ENCODE measurements around the gene SLC7A6OS. TPM values are rescaled to one million over a fixed set of nuclear protein-coding genes. Genes with fewer than 3 reads are reported as not detected.
A peak's percentile ranks its signal among the peaks of the same experiment; 100 is the strongest.

The SLC7A6OS gene
- total and polyA plus RNA-seq, 4 experiments from 2014 or later, result 22.4 to 55.8 (median 38.6) TPM

DNA sequence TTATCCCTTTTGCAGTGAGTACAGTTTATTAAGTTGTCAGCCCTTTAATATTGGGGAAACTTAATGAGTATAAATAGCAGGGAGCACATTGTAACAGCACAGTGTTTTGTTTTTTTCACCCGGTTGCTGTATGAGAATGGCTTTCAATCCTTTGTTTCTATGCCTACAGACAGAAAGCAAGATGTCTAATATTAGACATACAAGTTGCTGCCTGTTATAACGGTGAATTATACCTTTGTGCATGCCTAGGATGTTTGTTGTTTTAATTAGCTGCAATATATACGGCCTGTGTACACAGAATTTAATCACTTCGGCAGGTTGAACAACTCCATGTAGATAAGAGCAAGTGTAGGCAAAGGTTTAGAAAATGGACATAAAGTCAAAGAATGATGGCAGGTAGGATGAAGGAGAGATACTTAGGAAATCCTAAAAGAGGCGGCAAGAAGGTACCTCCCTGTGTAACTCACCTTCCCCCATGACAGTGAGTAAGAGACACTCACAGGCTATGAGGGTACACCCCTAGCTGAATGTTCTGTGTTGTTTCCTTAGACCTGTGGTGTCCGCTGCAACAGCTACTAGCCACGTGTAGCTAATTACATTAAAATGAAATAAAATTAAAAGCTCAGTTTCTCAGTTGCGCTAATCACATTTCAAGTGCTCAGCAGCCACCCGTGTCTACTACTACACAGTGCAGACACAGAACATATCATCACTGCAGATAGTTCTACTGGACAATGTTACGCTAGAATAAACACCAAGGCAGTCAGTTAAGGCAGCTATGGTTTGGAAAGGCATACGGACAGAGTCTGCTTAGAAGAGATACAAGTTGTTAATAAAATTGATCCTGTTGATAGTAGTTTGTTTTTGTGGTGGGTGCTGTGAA, 10.9 kb downstream of the SLC7A6OS start:
- Mint-ChIP-seq H3K4me1 (peaks cover 9 to 30% (median 14%) of the 10 kb centered on the region in 4 donors), H3K9me3 (no peaks in the 10 kb centered on the region), H3K36me3 (peaks cover 71 to 88% of the 10 kb centered on the region in 2 donors), H3K27ac (peak overlapping the region in 6 of 7 donors; percentile 35 to 85 (median 80)), H3K27me3 (no peaks in the 10 kb centered on the region), H3K4me3 (no peak overlapping the region)
- ChIA-PET POLR2A (ENCODE audit: partially characterized antibody) (interaction anchor here (34.3 to 44.5 kb wide), 2 partner anchors 4 to 21 kb away, joined by 1508 read pairs; partner anchors contain the start of genes PRMT7, SLC7A6 and SLC7A6OS), CTCF (ENCODE audit: partially characterized antibody) (interaction anchor here (1.1 to 29.4 kb wide), 6 partner anchors 8 to 30 kb away, joined by 3 to 680 read pairs (median 7); partner anchors contain the start of genes PRMT7, SLC7A6 and SLC7A6OS)
- H3K4me1 ChIP-seq (ENCODE audit: insufficient read depth, low read length), result no peaks in the 10 kb centered on the region
- no peaks in the 10 kb centered on the region for H3K9me3 ChIP-seq (ENCODE audit: control insufficient read depth in 1 of 2, low read length in 2 of 2)
- DNase-seq, result no peak
- H3K4me3 ChIP-seq (ENCODE audit: low read length in 2 of 2), result no peak overlapping the region
- H3K27me3 ChIP-seq (ENCODE audit: insufficient read depth, low read length), result no peaks in the 10 kb centered on the region
- no peak overlapping the region for H3K27ac ChIP-seq (ENCODE audit: low read depth, low read length)
- intact Hi-C loops (cut with micrococcal nuclease), result no loop called here
- H3K36me3 ChIP-seq (ENCODE audit: insufficient read depth, low read length), result peaks cover 78% of the 10 kb centered on the region

DNA sequence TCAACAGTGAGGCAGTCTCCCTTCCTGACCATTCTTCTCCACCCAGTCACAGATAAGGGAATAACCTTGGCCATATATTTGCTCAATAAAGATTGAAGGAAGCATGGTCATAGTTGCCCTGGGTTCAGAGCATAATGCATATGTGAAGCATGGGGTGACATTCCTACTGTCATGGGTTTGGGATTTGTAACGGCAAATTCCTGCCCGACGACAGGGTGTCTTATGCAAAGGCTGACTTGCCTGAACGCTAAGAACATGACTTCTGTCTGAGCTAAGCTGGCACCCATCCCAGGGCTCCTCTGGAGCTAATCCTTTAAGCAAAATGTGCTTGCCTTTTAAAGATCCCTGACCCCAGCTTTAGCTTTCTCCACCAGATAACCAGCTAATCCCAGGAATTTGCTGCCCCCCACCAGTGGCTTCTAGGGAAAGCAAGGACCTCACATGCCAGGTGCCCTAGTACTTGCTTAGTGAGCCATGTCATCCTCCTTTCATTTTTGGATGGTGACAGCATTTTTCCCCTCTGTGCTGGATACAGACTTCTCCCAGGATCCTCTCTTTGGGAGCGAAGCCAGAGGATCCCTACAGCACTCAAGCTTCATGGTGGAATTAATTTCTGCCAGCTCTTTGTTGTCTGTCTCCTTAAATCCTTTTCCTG, 11.7 kb downstream of the SLC7A6OS start:
- H3K36me3 Mint-ChIP-seq, result peaks cover 74 to 93% of the 10 kb centered on the region in 2 donors
- H3K27me3 Mint-ChIP-seq, result no peaks in the 10 kb centered on the region
- H3K9me3 ChIP-seq (ENCODE audit: control insufficient read depth in 1 of 2, low read length in 2 of 2), result no peaks in the 10 kb centered on the region
- H3K9me3 Mint-ChIP-seq, result no peaks in the 10 kb centered on the region
- ChIA-PET POLR2A (ENCODE audit: partially characterized antibody) (interaction anchor here (34.3 to 44.5 kb wide), 2 partner anchors 4 to 20 kb away, joined by 1508 read pairs; partner anchors contain the start of genes PRMT7, SLC7A6 and SLC7A6OS), CTCF (ENCODE audit: partially characterized antibody) (interaction anchor here (1.2 to 29.4 kb wide), 4 partner anchors 12 to 30 kb away, joined by 3 to 680 read pairs (median 14); partner anchors contain the start of genes PRMT7, SLC7A6 and SLC7A6OS)
- H3K36me3 ChIP-seq (ENCODE audit: insufficient read depth, low read length), result peaks cover 86% of the 10 kb centered on the region
- no peak overlapping the region for H3K4me3 Mint-ChIP-seq
- H3K4me1 ChIP-seq (ENCODE audit: insufficient read depth, low read length), result no peaks in the 10 kb centered on the region
- H3K27ac ChIP-seq (ENCODE audit: low read depth, low read length), result no peak overlapping the region
- no peaks in the 10 kb centered on the region for H3K27me3 ChIP-seq (ENCODE audit: insufficient read depth, low read length)
- no peak overlapping the region for H3K4me3 ChIP-seq (ENCODE audit: low read length in 2 of 2)
- H3K27ac Mint-ChIP-seq, result peak overlapping the region in 5 of 7 donors; percentile 14 to 78 (median 29)
- intact Hi-C loops (cut with micrococcal nuclease), result no loop called here
- H3K4me1 Mint-ChIP-seq, result peaks cover 12 to 28% (median 18%) of the 10 kb centered on the region in 4 donors
- DNase-seq, result no peak

DNA sequence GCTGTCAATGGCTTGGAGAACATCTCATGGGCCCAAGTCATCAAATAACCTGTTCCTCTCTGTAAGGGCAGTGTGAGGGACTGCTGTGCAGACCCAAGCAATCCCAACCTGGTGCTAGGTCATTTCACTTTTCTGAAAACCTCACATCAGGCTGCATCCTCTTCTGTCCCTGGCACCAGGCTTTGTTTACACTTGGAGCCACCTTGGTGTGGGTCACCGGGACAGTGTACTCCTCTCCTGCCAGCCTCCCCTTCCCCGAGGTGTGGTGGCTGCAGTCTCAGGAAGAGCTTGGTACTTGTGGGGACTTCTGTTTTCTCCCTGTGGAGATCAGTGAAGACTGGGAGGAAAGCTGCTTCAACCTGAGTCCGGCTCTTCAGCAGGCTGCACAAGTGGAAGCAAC, 12.4 kb downstream of the SLC7A6OS start:
- ChIA-PET CTCF (ENCODE audit: partially characterized antibody) (interaction anchor here (1.0 to 29.4 kb wide), 4 partner anchors 9 to 30 kb away, joined by 3 to 680 read pairs (median 11); partner anchors contain the start of gene SLC7A6), POLR2A (ENCODE audit: partially characterized antibody) (interaction anchor here (34.3 to 44.5 kb wide), 2 partner anchors 3 to 19 kb away, joined by 1508 read pairs; partner anchors contain the start of genes PRMT7, SLC7A6 and SLC7A6OS)
- DNase-seq, result no peak
- H3K27ac ChIP-seq (ENCODE audit: low read depth, low read length), result no peak overlapping the region
- intact Hi-C loops (cut with micrococcal nuclease), result no loop called here
- peak overlapping the region in 6 of 7 donors; percentile 14 to 67 (median 38) for H3K27ac Mint-ChIP-seq
- peaks cover 92% of the 10 kb centered on the region for H3K36me3 ChIP-seq (ENCODE audit: insufficient read depth, low read length)
- no peaks in the 10 kb centered on the region for H3K27me3 Mint-ChIP-seq
- no peaks in the 10 kb centered on the region for H3K27me3 ChIP-seq (ENCODE audit: insufficient read depth, low read length)
- no peak overlapping the region for H3K4me3 ChIP-seq (ENCODE audit: low read length in 2 of 2)
- H3K9me3 ChIP-seq (ENCODE audit: control insufficient read depth in 1 of 2, low read length in 2 of 2), result no peaks in the 10 kb centered on the region
- peaks cover 72 to 92% of the 10 kb centered on the region in 2 donors for H3K36me3 Mint-ChIP-seq
- no peak overlapping the region for H3K4me3 Mint-ChIP-seq
- H3K9me3 Mint-ChIP-seq, result no peaks in the 10 kb centered on the region
- H3K4me1 Mint-ChIP-seq, result peaks cover 16 to 33% (median 19%) of the 10 kb centered on the region in 4 donors
- H3K4me1 ChIP-seq (ENCODE audit: insufficient read depth, low read length), result no peaks in the 10 kb centered on the region

DNA sequence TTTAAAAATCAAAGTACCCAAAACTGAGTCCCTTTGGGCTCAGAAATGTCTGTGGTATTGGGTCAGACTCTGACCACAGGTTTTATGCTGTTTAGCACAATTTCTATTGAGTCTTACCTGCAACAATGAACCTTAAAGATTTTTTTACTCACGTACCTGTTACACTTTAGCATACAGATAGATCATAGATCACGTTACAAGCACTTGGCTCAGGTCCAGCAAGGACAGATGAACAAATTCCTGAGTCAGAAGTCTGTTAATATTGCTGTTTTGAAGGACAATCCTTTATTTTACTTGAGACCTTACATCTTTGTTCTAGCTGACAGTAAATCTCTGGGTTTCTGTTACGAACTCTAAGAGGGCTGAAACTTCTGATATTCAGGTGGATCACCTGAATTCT, 12.8 kb downstream of the SLC7A6OS start:
- no peaks in the 10 kb centered on the region for H3K27me3 ChIP-seq (ENCODE audit: insufficient read depth, low read length)
- no peak overlapping the region for H3K4me3 Mint-ChIP-seq
- H3K36me3 Mint-ChIP-seq, result peaks cover 73 to 92% of the 10 kb centered on the region in 2 donors
- H3K9me3 ChIP-seq (ENCODE audit: control insufficient read depth in 1 of 2, low read length in 2 of 2), result no peaks in the 10 kb centered on the region
- no peak overlapping the region for H3K4me3 ChIP-seq (ENCODE audit: low read length in 2 of 2)
- H3K4me1 Mint-ChIP-seq, result peaks cover 17 to 35% (median 20%) of the 10 kb centered on the region in 4 donors
- ChIA-PET POLR2A (ENCODE audit: partially characterized antibody) (interaction anchor here (34.3 to 44.5 kb wide), 2 partner anchors 2 to 19 kb away, joined by 1508 read pairs; partner anchors contain the start of genes PRMT7, SLC7A6 and SLC7A6OS), CTCF (ENCODE audit: partially characterized antibody) (interaction anchor here (1.0 to 29.4 kb wide), 2 partner anchors 8 to 28 kb away, joined by 3 to 680 read pairs; partner anchors contain the start of gene SLC7A6)
- H3K9me3 Mint-ChIP-seq, result no peaks in the 10 kb centered on the region
- intact Hi-C loops (cut with micrococcal nuclease), result no loop called here
- peaks cover 1% of the 10 kb centered on the region for H3K4me1 ChIP-seq (ENCODE audit: insufficient read depth, low read length)
- H3K27me3 Mint-ChIP-seq, result no peaks in the 10 kb centered on the region
- H3K27ac ChIP-seq (ENCODE audit: low read depth, low read length), result no peak overlapping the region
- peaks cover 94% of the 10 kb centered on the region for H3K36me3 ChIP-seq (ENCODE audit: insufficient read depth, low read length)
- DNase-seq, result no peak
- peak overlapping the region in 4 of 7 donors; percentile 8 to 51 (median 47) for H3K27ac Mint-ChIP-seq

DNA sequence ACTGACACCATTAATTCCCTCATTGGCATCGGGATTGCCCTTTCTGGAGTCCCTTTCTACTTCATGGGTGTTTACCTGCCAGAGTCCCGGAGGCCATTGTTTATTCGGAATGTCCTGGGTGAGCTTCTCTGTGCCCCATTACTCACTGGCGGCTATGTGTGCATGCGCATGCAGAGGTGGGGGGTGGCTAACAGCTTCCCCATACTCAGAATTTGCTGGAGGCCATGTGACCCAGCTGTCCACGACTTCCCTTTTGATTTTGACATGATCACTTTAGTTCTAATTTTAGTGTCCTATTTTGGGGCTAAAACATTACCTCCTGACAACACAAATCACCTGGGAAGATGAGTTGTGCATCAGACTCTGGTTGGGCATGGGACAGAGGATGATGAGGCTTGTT, 14.1 kb downstream of the SLC7A6OS start:
- Histone ChIP-seq H3K27ac (ENCODE audit: low read depth, low read length) (no peak overlapping the region), H3K4me1 (ENCODE audit: insufficient read depth, low read length) (peaks cover 13% of the 10 kb centered on the region), H3K9me3 (ENCODE audit: control insufficient read depth in 1 of 2, low read length in 2 of 2) (no peaks in the 10 kb centered on the region), H3K27me3 (ENCODE audit: insufficient read depth, low read length) (no peaks in the 10 kb centered on the region), H3K4me3 (ENCODE audit: low read length in 2 of 2) (no peak overlapping the region), H3K36me3 (ENCODE audit: insufficient read depth, low read length) (peaks cover 93% of the 10 kb centered on the region)
- POLR2A ChIA-PET (ENCODE audit: partially characterized antibody), result interaction anchor here (34.3 to 44.5 kb wide), 2 partner anchors 1 to 17 kb away, joined by 1508 read pairs; partner anchors contain the start of genes PRMT7, SLC7A6 and SLC7A6OS
- CTCF ChIA-PET (ENCODE audit: partially characterized antibody), result interaction anchor here (1.2 to 29.4 kb wide), 2 partner anchors 27 to 32 kb away, joined by 3 to 680 read pairs; partner anchors contain the start of gene SLC7A6
- intact Hi-C loops (cut with micrococcal nuclease), result no loop called here
- Mint-ChIP-seq H3K27me3 (no peaks in the 10 kb centered on the region), H3K4me3 (no peak overlapping the region), H3K4me1 (peaks cover 23 to 45% (median 25%) of the 10 kb centered on the region in 4 donors), H3K36me3 (peaks cover 68 to 93% of the 10 kb centered on the region in 2 donors), H3K9me3 (no peaks in the 10 kb centered on the region), H3K27ac (peak overlapping the region in 6 of 7 donors; percentile 23 to 76 (median 50))
- no peak for DNase-seq

DNA sequence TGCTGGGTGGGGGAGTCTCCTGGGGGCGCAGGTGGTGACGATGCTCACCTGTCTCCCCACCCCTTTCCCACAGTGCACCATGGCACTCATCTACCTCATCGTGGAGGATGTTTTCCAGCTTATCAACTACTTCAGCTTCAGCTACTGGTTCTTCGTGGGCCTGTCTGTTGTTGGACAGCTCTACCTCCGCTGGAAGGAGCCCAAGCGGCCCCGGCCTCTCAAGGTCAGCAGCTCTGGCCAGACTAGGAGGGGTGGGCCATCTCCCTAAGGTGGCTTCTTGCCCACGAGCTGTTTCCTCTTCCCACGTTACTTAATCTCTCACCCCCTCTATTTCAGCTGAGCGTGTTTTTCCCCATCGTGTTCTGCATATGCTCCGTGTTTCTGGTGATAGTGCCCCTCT, 14.5 kb downstream of the SLC7A6OS start:
- intact Hi-C loops (cut with micrococcal nuclease), result no loop called here
- Histone ChIP-seq H3K27me3 (ENCODE audit: insufficient read depth, low read length) (no peaks in the 10 kb centered on the region), H3K9me3 (ENCODE audit: control insufficient read depth in 1 of 2, low read length in 2 of 2) (no peaks in the 10 kb centered on the region), H3K27ac (ENCODE audit: low read depth, low read length) (peak overlapping the region; percentile 3), H3K4me3 (ENCODE audit: low read length in 2 of 2) (no peak overlapping the region), H3K4me1 (ENCODE audit: insufficient read depth, low read length) (peaks cover 17% of the 10 kb centered on the region), H3K36me3 (ENCODE audit: insufficient read depth, low read length) (peaks cover 94% of the 10 kb centered on the region)
- CTCF ChIA-PET (ENCODE audit: partially characterized antibody), result interaction anchor here (1.2 to 29.4 kb wide), 3 partner anchors 27 to 50 kb away, joined by 3 to 680 read pairs (median 4); partner anchors contain the start of gene SLC7A6
- DNase-seq, result no peak
- Mint-ChIP-seq H3K27ac (peak overlapping the region in 3 of 7 donors; percentile 17 to 76 (median 53)), H3K4me3 (no peak overlapping the region), H3K9me3 (no peaks in the 10 kb centered on the region), H3K36me3 (peaks cover 69 to 94% of the 10 kb centered on the region in 2 donors), H3K4me1 (peaks cover 26 to 46% (median 29%) of the 10 kb centered on the region in 4 donors), H3K27me3 (no peaks in the 10 kb centered on the region)
- POLR2A ChIA-PET (ENCODE audit: partially characterized antibody), result interaction anchor here (34.3 to 44.5 kb wide), 2 partner anchors 1 to 17 kb away, joined by 1508 read pairs; partner anchors contain the start of genes PRMT7, SLC7A6 and SLC7A6OS

All from CD4-positive, alpha-beta memory T cell (primary cell).